Skeletal muscle tissue (tissue), 4 donors: ENCODE data around the gene MYH11. TPM values are rescaled to one million over a fixed set of nuclear protein-coding genes. Genes with fewer than 3 reads are reported as not detected.
A peak's percentile ranks its signal among the peaks of the same experiment; 100 is the strongest.
"Not testable (repeated sequence)": the region's sequence is repeated elsewhere in the genome, so short reads cannot be mapped to it uniquely, and the experiment has no call there.

Experiments
- H3K27ac ChIP-seq: one replicate; pipeline ENCODE4 v1.7.0; 2013; ENCODE audit warnings: mild to moderate bottlenecking, low read depth, low read length, inconsistent platforms
- H3K27me3 ChIP-seq, 3 donors: one replicate each; pipeline ENCODE4 v1.7.0; 2013; ENCODE audit warnings: low read length in 3 of 3; ENCODE audit not compliant: control insufficient read depth in 3 of 3, insufficient read depth in 3 of 3
- H3K36me3 ChIP-seq, 3 donors: one replicate each; pipeline ENCODE4 v1.7.0; 2013; ENCODE audit warnings: low read length in 3 of 3; ENCODE audit not compliant: control insufficient read depth in 3 of 3, insufficient read depth in 3 of 3
- H3K4me1 ChIP-seq, 3 donors: one replicate each; pipeline ENCODE4 v1.7.0; 2013; ENCODE audit warnings: low read length in 3 of 3, mild to moderate bottlenecking in 3 of 3; ENCODE audit not compliant: control insufficient read depth in 3 of 3, insufficient read depth in 3 of 3
- H3K4me3 ChIP-seq, 3 donors: one replicate each; pipeline ENCODE4 v1.7.0; 2013; ENCODE audit warnings: low read length in 3 of 3
- H3K9ac ChIP-seq, 3 donors: one replicate each; pipeline ENCODE4 v1.7.0; 2013; ENCODE audit warnings: low read length in 3 of 3, mild to moderate bottlenecking in 3 of 3, moderate library complexity in 2 of 3, low read depth in 1 of 3
- H3K9me3 ChIP-seq, 3 donors: one replicate each; pipeline ENCODE4 v1.7.0; 2013; ENCODE audit warnings: low read length in 3 of 3; ENCODE audit not compliant: control insufficient read depth in 3 of 3
- total RNA-seq: library from RNA; depleted of rRNA; stranded (reverse); fragments of >200 nt; gene quantifications from one replicate; pipeline ENCODE4 v1.2.3, GENCODE V29; 2014
- donor health status: Osteomylitis.

Gene MYH11
- total RNA-seq, 1 donor from 2014 or later = 23.0 TPM

DNA sequence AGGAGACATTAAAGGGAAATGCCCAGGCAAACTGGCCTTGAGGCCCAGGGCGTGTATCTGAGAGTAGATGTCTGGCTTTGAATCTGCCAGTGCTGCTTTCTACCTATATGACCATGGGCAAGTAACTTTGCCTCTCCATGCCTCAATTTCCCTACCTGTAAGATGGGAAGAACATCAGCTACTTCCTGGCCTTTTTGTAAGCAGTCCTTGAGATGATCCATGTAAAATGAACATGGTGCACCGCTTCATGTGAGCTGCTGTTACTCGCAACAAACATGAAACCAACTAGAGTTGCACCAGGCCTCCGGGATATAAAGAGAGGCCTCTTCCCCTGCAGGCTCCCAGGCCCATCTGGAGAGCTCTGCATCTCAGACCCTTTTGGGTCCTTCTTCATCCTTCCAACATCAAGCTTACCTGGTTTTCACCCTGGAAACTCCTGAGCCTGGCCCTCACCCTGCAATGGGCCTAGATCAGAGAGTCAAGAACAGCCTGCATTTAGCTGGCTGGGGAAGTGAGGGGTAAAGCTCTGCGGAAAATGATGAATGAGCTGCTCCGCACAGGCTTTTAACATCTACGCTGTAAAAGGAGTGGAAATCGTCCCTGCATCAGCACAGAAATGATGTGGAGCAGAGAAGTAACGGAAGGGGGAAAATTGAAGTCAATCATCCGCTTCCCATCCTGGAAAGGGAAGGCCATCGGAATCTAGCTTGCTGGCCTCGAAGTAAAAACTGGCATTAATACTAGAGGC lies 2.3 kb upstream of the MYH11 start:
- no peak overlapping the region for H3K4me3 ChIP-seq
- H3K36me3 ChIP-seq = no peaks in the 10 kb centered on the region
- no peak overlapping the region for H3K9ac ChIP-seq
- H3K27me3 ChIP-seq = peaks cover 8 to 29% (median 12%) of the 10 kb centered on the region in 3 donors
- H3K9me3 ChIP-seq = no peaks in the 10 kb centered on the region
- peaks cover 13 to 19% (median 18%) of the 10 kb centered on the region in 3 donors for H3K4me1 ChIP-seq
- H3K27ac ChIP-seq = no peak overlapping the region

- H3K4me1 ChIP-seq = peaks cover 13 to 19% (median 18%) of the 10 kb centered on the region in 3 donors
- no peaks in the 10 kb centered on the region for H3K9me3 ChIP-seq
- H3K27ac ChIP-seq = no peak overlapping the region
- H3K4me3 ChIP-seq = peak overlapping the region; percentile 60 to 72 (median 66)
- H3K36me3 ChIP-seq = no peaks in the 10 kb centered on the region
- H3K9ac ChIP-seq = peak overlapping the region in 2 of 3 donors; percentile 52 to 63
- peaks cover 8 to 30% (median 12%) of the 10 kb centered on the region in 3 donors for H3K27me3 ChIP-seq
Observed at GRCh38 chr16:15857724-15858560, 1.1 kb upstream of the MYH11 start.

- peak overlapping the region in 2 of 3 donors; percentile 45 to 66 for H3K4me3 ChIP-seq
- peak overlapping the region in 2 of 3 donors; percentile 53 to 63 for H3K9ac ChIP-seq
- no peaks in the 10 kb centered on the region for H3K9me3 ChIP-seq
- no peak overlapping the region for H3K27ac ChIP-seq
- H3K4me1 ChIP-seq = peaks cover 13 to 19% (median 18%) of the 10 kb centered on the region in 3 donors
- H3K27me3 ChIP-seq = peaks cover 8 to 30% (median 12%) of the 10 kb centered on the region in 3 donors
- H3K36me3 ChIP-seq = no peaks in the 10 kb centered on the region
Observed at GRCh38 chr16:15856182-15856581, 646 bp downstream of the MYH11 start.

GRCh38 chr16:15855704-15856003 lies 1.2 kb downstream of the MYH11 start:
- peak overlapping the region in 1 of 3 donors; percentile 26 for H3K9ac ChIP-seq
- H3K36me3 ChIP-seq = no peaks in the 10 kb centered on the region
- H3K27me3 ChIP-seq = peaks cover 8 to 30% (median 12%) of the 10 kb centered on the region in 3 donors
- peak overlapping the region in 2 of 3 donors; percentile 14 to 45 for H3K4me3 ChIP-seq
- H3K9me3 ChIP-seq = no peaks in the 10 kb centered on the region
- H3K4me1 ChIP-seq = peaks cover 13 to 19% (median 18%) of the 10 kb centered on the region in 3 donors
- H3K27ac ChIP-seq = no peak overlapping the region

GRCh38 chr16:15854906-15855703 lies 1.7 kb downstream of the MYH11 start:
- peak overlapping the region in 1 of 3 donors; percentile 26 for H3K9ac ChIP-seq
- H3K4me1 ChIP-seq = peaks cover 13 to 19% (median 18%) of the 10 kb centered on the region in 3 donors
- H3K27ac ChIP-seq = no peak overlapping the region
- H3K36me3 ChIP-seq = no peaks in the 10 kb centered on the region
- peak overlapping the region in 1 of 3 donors; percentile 14 for H3K4me3 ChIP-seq
- peaks cover 8 to 30% (median 12%) of the 10 kb centered on the region in 3 donors for H3K27me3 ChIP-seq
- H3K9me3 ChIP-seq = no peaks in the 10 kb centered on the region

DNA sequence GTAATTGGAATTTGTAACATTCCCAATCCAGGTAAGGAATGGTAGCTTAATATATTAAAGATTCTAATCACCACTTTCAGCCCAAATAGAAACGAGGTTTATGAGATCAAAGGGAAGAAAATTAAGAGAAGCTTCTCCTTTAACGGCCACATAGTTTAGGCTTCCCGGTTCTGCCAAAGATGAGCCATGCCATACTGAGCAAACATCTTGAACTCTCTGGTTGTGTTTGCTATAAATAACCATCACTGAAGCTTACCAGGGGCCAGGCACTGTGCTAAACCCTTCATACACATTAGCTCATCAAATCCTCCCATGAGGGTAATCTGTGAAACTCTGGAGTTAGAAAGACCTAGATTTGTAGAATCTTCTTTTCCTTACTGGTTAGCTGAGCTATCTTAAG lies 2.8 kb downstream of the MYH11 start:
- no peak overlapping the region for H3K27ac ChIP-seq
- H3K4me3 ChIP-seq = no peak overlapping the region

GRCh38 chr16:15853021-15853420 lies 3.8 kb downstream of the MYH11 start:
- H3K9me3 ChIP-seq = no peaks in the 10 kb centered on the region
- H3K27ac ChIP-seq = no peak overlapping the region

More for the DNA sequence above, 2.8 kb downstream of the MYH11 start:
- Histone ChIP-seq H3K27me3 (peaks cover 8 to 30% (median 12%) of the 10 kb centered on the region in 3 donors), H3K4me1 (peaks cover 13 to 19% (median 18%) of the 10 kb centered on the region in 3 donors), H3K9ac (no peak overlapping the region), H3K36me3 (no peaks in the 10 kb centered on the region), H3K9me3 (no peaks in the 10 kb centered on the region)

GRCh38 chr16:15850555-15850954 lies 6.3 kb downstream of the MYH11 start:
- not testable (repeated sequence) for H3K4me1 ChIP-seq, H3K36me3 ChIP-seq, H3K27ac ChIP-seq, H3K9me3 ChIP-seq, H3K4me3 ChIP-seq, H3K9ac ChIP-seq
- H3K27me3 ChIP-seq = peaks cover 0 to 15% (median 0%) of the 10 kb centered on the region in 3 donors

More at GRCh38 chr16:15853021-15853420, 3.8 kb downstream of the MYH11 start:
- Histone ChIP-seq H3K27me3 (peaks cover 8 to 30% (median 12%) of the 10 kb centered on the region in 3 donors), H3K4me1 (peaks cover 13 to 19% (median 18%) of the 10 kb centered on the region in 3 donors), H3K9ac (no peak overlapping the region), H3K4me3 (no peak overlapping the region), H3K36me3 (no peaks in the 10 kb centered on the region)

- Histone ChIP-seq H3K9me3 (no peaks in the 10 kb centered on the region), H3K4me1 (no peaks in the 10 kb centered on the region), H3K9ac (no peak overlapping the region), H3K27me3 (peaks cover 0 to 8% (median 0%) of the 10 kb centered on the region in 3 donors), H3K4me3 (no peak overlapping the region), H3K36me3 (no peaks in the 10 kb centered on the region), H3K27ac (no peak overlapping the region)
Observed at GRCh38 chr16:15849209-15849981, 7.4 kb downstream of the MYH11 start.
